Measurements from ENCODE around the gene KCNQ1. TPM values are rescaled to one million over a fixed set of nuclear protein-coding genes. Genes with fewer than 3 reads are reported as not detected.

Gene KCNQ1
- total RNA-seq, 1 experiment from 2014 or later, result 2.5 TPM

DNA sequence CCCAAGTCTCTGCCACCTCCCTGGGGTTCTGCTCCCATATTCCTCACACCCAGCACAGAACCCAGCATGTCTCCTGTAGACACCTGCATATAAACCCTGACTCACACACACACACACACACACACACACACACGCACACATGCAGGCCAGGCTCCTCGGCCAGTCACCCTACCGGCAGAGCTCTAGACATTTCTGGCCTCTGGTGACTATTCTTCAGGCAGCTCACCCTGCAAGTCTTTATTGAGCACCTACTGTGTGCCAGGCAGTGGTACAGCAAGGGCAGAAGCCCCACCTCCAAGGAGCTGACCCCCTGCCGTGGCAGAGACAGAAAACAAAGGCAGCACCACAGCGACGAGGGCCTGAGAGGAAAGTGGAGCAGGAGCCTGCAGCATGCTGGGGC lies 390.5 kb downstream of the KCNQ1 start (continued):
- TF ChIP-seq MXD4 (CRISPR knock-in tag; IDR thresholded peaks at IDR 0.05; ENCODE audit: borderline replicate concordance), result no peak
- TF ChIP-seq ZNF396 (CRISPR knock-in tag; IDR thresholded peaks at IDR 0.05; ENCODE audit: borderline replicate concordance), result no peak
- TF ChIP-seq FOXP1 (CRISPR knock-in tag; IDR thresholded peaks at IDR 0.05; ENCODE audit: borderline replicate concordance), result no peak

DNA sequence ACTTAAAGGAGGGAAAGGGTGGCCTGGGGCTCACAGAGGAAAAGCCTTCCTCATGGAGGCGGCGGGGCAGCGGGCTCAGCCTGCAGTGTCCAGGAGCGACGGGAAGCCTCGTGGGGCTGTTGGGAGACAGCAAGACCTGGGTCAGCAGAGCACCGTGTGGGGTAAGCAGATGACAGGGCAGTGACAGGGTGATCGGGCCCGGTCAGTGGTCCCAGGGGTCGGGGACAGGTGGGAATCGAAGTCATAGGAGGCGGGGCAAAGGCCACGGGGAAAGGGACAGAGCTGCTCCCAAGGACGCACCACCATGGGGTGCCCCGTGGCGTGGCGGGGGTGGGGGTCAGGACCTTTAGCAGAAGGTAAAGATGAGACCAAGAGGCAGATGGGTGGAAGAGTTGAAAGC lies 390.9 kb downstream of the KCNQ1 start:
- DNase-seq (ENCODE audit: low spot score) (no peak), ATAC-seq (no peak)
- Mint-ChIP-seq H3K4me1 (peaks cover 19% of the 10 kb centered on the region), H3K9me3 (no peaks in the 10 kb centered on the region), H3K27ac (no peak overlapping the region), H3K36me3 (no peaks in the 10 kb centered on the region), H3K4me3 (no peak overlapping the region), H3K27me3 (ENCODE audit: low read depth) (peaks cover 40% of the 10 kb centered on the region)
- ChIA-PET CTCF (no interaction called here), POLR2A (no interaction called here)
- TF ChIP-seq CREB1 (CRISPR knock-in tag; IDR thresholded peaks at IDR 0.05) (no peak), ZNF138 (CRISPR knock-in tag; conservative IDR thresholded peaks at IDR 0.05) (no peak), TCF7 (CRISPR knock-in tag; IDR thresholded peaks at IDR 0.05; ENCODE audit: low read depth) (no peak), GTF2I (CRISPR knock-in tag; conservative IDR thresholded peaks at IDR 0.05) (no peak), ZNF219 (CRISPR knock-in tag; IDR thresholded peaks at IDR 0.05; ENCODE audit: borderline replicate concordance) (no peak), RELA (CRISPR knock-in tag; IDR thresholded peaks at IDR 0.05; ENCODE audit: borderline replicate concordance) (no peak), NFE2L1 (CRISPR knock-in tag; IDR thresholded peaks at IDR 0.05) (no peak), ZNF121 (CRISPR knock-in tag; IDR thresholded peaks at IDR 0.05) (no peak), ZNF232 (CRISPR knock-in tag; IDR thresholded peaks at IDR 0.05) (no peak), CBFB (CRISPR knock-in tag; IDR thresholded peaks at IDR 0.05; ENCODE audit: low read depth) (no peak), SOX15 (CRISPR knock-in tag; IDR thresholded peaks at IDR 0.05) (no peak)
- TF ChIP-seq, protein P1, sequence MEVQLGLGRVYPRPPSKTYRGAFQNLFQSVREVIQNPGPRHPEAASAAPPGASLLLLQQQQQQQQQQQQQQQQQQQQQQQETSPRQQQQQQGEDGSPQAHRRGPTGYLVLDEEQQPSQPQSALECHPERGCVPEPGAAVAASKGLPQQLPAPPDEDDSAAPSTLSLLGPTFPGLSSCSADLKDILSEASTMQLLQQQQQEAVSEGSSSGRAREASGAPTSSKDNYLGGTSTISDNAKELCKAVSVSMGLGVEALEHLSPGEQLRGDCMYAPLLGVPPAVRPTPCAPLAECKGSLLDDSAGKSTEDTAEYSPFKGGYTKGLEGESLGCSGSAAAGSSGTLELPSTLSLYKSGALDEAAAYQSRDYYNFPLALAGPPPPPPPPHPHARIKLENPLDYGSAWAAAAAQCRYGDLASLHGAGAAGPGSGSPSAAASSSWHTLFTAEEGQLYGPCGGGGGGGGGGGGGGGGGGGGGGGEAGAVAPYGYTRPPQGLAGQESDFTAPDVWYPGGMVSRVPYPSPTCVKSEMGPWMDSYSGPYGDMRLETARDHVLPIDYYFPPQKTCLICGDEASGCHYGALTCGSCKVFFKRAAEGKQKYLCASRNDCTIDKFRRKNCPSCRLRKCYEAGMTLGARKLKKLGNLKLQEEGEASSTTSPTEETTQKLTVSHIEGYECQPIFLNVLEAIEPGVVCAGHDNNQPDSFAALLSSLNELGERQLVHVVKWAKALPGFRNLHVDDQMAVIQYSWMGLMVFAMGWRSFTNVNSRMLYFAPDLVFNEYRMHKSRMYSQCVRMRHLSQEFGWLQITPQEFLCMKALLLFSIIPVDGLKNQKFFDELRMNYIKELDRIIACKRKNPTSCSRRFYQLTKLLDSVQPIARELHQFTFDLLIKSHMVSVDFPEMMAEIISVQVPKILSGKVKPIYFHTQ (CRISPR knock-in tag; IDR thresholded peaks at IDR 0.05), result no peak
- TF ChIP-seq, protein P2, sequence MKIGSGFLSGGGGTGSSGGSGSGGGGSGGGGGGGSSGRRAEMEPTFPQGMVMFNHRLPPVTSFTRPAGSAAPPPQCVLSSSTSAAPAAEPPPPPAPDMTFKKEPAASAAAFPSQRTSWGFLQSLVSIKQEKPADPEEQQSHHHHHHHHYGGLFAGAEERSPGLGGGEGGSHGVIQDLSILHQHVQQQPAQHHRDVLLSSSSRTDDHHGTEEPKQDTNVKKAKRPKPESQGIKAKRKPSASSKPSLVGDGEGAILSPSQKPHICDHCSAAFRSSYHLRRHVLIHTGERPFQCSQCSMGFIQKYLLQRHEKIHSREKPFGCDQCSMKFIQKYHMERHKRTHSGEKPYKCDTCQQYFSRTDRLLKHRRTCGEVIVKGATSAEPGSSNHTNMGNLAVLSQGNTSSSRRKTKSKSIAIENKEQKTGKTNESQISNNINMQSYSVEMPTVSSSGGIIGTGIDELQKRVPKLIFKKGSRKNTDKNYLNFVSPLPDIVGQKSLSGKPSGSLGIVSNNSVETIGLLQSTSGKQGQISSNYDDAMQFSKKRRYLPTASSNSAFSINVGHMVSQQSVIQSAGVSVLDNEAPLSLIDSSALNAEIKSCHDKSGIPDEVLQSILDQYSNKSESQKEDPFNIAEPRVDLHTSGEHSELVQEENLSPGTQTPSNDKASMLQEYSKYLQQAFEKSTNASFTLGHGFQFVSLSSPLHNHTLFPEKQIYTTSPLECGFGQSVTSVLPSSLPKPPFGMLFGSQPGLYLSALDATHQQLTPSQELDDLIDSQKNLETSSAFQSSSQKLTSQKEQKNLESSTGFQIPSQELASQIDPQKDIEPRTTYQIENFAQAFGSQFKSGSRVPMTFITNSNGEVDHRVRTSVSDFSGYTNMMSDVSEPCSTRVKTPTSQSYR (CRISPR knock-in tag; IDR thresholded peaks at IDR 0.05), result no peak
- TF ChIP-seq, protein P3, sequence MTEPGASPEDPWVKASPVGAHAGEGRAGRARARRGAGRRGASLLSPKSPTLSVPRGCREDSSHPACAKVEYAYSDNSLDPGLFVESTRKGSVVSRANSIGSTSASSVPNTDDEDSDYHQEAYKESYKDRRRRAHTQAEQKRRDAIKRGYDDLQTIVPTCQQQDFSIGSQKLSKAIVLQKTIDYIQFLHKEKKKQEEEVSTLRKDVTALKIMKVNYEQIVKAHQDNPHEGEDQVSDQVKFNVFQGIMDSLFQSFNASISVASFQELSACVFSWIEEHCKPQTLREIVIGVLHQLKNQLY (CRISPR knock-in tag; IDR thresholded peaks at IDR 0.05), result no peak
- TF ChIP-seq, protein P4, sequence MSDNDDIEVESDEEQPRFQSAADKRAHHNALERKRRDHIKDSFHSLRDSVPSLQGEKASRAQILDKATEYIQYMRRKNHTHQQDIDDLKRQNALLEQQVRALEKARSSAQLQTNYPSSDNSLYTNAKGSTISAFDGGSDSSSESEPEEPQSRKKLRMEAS (CRISPR knock-in tag; IDR thresholded peaks at IDR 0.05), result no peak

DNA sequence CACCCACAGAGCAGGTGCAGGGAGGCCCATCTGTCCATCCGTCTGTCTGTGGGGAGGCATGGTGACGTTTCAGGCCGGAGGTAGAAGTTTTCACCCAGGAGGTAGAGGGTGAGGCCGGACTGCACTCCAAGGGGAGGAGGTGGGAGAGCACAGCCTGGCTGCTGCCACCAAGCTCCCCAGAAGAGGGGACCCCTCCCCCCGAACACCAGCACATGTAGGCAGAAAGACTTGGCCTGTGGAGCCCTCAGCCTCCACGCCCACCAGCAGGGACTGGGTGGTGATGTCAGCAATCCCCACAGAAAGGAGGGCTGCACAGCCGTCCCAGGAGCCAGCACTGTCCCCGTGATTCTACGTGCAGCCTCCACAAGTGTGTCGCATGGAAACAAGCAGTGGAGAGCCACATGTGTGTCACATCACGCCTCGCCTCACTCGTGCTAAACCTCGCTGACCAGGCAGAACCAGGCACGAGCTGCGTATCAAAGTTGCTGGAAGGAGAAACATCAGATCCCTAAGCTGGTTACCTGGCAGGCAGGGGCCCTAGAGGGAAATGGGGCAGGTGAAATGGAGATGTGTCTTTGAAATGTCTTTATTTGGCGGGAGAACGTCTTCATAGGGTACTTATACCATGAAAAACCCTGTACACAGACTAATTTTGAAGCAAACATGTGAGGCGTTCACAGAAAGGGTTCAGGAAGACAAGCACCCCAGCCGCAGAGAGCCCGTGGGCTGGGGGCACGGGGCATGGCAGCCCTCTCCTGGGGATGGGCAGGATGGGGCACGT lies 391.7 kb downstream of the KCNQ1 start:
- DNase-seq (ENCODE audit: low spot score) (no peak), ATAC-seq (no peak)
- Mint-ChIP-seq H3K27ac (peak overlapping the region; percentile 82), H3K27me3 (ENCODE audit: low read depth) (peaks cover 46% of the 10 kb centered on the region), H3K4me1 (peaks cover 19% of the 10 kb centered on the region), H3K9me3 (no peaks in the 10 kb centered on the region), H3K36me3 (no peaks in the 10 kb centered on the region), H3K4me3 (no peak overlapping the region)
- POLR2A ChIA-PET, result no interaction called here
- CTCF ChIA-PET, result interaction anchor here (1.5 kb wide), 2 partner anchors 53 to 54 kb away, joined by 3 to 6 read pairs; no protein-coding TSS in a partner anchor
- TF ChIP-seq EMX1 (CRISPR knock-in tag; IDR thresholded peaks at IDR 0.05), result no peak
- TF ChIP-seq TEAD1 (CRISPR knock-in tag; IDR thresholded peaks at IDR 0.05), result no peak
- TF ChIP-seq RORB (CRISPR knock-in tag; IDR thresholded peaks at IDR 0.05), result no peak
- TF ChIP-seq, protein P5, sequence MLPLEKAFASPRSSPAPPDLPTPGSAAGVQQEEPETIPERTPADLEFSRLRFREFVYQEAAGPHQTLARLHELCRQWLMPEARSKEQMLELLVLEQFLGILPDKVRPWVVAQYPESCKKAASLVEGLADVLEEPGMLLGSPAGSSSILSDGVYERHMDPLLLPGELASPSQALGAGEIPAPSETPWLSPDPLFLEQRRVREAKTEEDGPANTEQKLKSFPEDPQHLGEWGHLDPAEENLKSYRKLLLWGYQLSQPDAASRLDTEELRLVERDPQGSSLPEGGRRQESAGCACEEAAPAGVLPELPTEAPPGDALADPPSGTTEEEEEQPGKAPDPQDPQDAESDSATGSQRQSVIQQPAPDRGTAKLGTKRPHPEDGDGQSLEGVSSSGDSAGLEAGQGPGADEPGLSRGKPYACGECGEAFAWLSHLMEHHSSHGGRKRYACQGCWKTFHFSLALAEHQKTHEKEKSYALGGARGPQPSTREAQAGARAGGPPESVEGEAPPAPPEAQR (CRISPR knock-in tag; IDR thresholded peaks at IDR 0.05), result no peak

All from WTC11 (cell line).